ENCODE measurements around the gene PSMA6. TPM values are rescaled to one million over a fixed set of nuclear protein-coding genes. Genes with fewer than 3 reads are reported as not detected.
"Not testable (repeated sequence)": the region's sequence is repeated elsewhere in the genome, so short reads cannot be mapped to it uniquely, and the experiment has no call there.

Gene PSMA6
- total RNA-seq, 4 donors from 2014 or later, result 62.7 to 175 (median 102) TPM

DNA sequence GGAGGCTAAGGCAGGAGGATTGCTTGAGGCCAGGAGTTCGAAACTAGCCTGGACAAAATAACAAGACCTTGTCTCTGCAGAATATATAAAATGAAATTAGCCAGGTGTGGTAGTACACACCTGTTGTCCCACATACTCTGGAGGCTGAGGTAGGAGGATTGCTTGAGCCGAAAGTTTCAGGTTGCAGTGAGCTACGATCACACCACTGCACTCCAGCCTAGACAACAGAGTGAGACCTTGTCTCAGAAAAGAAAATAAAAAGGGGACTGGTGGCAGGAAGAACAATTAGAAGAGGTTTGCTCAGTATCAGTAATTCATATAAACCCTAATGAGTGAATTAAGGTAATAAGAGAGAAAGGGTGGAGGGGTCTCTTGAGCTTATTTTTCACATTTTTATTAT, 8.0 kb downstream of the PSMA6 start:
- TF ChIP-seq, protein P1, sequence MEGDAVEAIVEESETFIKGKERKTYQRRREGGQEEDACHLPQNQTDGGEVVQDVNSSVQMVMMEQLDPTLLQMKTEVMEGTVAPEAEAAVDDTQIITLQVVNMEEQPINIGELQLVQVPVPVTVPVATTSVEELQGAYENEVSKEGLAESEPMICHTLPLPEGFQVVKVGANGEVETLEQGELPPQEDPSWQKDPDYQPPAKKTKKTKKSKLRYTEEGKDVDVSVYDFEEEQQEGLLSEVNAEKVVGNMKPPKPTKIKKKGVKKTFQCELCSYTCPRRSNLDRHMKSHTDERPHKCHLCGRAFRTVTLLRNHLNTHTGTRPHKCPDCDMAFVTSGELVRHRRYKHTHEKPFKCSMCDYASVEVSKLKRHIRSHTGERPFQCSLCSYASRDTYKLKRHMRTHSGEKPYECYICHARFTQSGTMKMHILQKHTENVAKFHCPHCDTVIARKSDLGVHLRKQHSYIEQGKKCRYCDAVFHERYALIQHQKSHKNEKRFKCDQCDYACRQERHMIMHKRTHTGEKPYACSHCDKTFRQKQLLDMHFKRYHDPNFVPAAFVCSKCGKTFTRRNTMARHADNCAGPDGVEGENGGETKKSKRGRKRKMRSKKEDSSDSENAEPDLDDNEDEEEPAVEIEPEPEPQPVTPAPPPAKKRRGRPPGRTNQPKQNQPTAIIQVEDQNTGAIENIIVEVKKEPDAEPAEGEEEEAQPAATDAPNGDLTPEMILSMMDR (IDR thresholded peaks at IDR 0.05), result no peak
- TF ChIP-seq POLR2A (IDR thresholded peaks at IDR 0.05), result no peak
- WGBS, 2 donors, result 92 to 98% methylated on average over 3 of the region's 3 CpGs
- no peak for DNase-seq (ENCODE audit: low spot score in 2 of 2)
- intact Hi-C loops (cut with DNase I; ENCODE audit: low total_unique reads), result no loop called here
- H3K4me3 ChIP-seq (ENCODE audit: low read depth, poor library complexity, severe bottlenecking), result no peak overlapping the region

DNA sequence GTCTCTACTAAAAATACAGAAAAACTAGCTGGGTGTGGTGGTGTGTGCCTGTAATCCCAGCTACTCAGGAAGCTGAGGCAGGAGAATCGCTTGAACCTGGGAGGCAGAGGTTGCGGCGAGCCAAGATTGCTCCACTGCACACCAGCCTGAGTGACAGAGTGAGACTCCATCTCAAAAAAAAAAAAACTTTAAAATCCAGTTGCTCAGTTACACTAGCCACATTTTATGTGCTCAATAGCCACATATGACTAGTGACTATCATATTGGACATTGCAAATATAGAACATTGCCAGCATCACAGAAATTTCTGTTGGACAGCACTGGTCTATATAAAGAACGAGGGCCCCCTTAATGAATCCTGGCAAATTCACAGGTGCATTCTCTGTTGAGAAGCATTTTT, 9.2 kb downstream of the PSMA6 start:
- 82 to 89% methylated on average over 4 of the region's 4 CpGs for WGBS, 2 donors
- DNase-seq (ENCODE audit: low spot score in 2 of 2); intact Hi-C loops (cut with DNase I; ENCODE audit: low total_unique reads); H3K4me3 ChIP-seq (ENCODE audit: low read depth, poor library complexity, severe bottlenecking): not testable (repeated sequence)

GRCh38 chr14:35301735-35302528, 9.8 kb downstream of the PSMA6 start:
- intact Hi-C loops (cut with DNase I; ENCODE audit: low total_unique reads), result no loop called here
- DNase-seq (ENCODE audit: low spot score in 2 of 2), result no peak
- WGBS, 2 donors, result 96% methylated on average over 1 of the region's 1 CpG
- no peak for TF ChIP-seq POLR2A (IDR thresholded peaks at IDR 0.05)
- TF ChIP-seq, protein P1 (IDR thresholded peaks at IDR 0.05), result no peak
- no peak overlapping the region for H3K4me3 ChIP-seq (ENCODE audit: low read depth, poor library complexity, severe bottlenecking)

DNA sequence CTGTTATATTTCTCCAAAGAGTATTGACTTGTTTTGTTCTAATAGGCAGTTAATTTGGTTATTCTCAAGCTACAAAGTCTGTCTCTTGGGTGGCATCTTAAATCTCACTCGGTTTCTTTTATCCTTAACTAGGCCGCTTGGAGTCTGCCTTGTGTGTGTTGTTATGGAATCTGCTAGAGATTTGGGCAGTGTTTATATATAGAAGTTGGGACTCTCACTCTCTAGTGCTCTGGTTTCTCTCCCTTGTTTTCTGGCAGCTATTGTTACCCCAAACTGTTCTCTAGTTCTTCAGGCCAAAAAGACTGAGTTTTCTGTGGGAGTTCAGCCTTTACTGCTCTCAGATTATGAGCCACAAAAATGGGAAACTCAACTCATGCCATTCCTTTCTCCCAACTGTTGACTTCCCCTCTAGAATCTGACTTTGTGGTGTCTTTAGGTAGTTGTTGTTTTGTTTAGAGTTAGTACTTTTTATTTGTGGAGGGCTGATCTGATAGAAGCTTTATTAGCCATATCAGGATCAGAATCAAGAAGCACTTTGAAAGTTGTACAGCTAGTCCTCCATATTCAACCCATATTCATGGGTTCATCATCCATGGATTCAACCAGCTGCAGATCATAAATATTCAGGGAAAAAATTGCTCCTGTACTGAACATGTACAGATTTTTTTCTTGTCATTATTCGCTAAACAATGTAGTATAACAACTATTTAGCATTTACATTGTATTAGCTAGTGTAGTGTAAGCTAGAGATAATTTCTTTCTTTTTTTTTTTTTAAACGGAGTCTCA, 11.2 kb downstream of the PSMA6 start:
- no peak for DNase-seq (ENCODE audit: low spot score in 2 of 2)
- no peak for TF ChIP-seq POLR2A (IDR thresholded peaks at IDR 0.05)
- TF ChIP-seq, protein P1 (IDR thresholded peaks at IDR 0.05), result no peak
- 94 to 98% methylated on average over 4 of the region's 4 CpGs for WGBS, 2 donors
- intact Hi-C loops (cut with DNase I; ENCODE audit: low total_unique reads), result no loop called here
- no peak overlapping the region for H3K4me3 ChIP-seq (ENCODE audit: low read depth, poor library complexity, severe bottlenecking)

- intact Hi-C loops (cut with DNase I; ENCODE audit: low total_unique reads), result no loop called here
- TF ChIP-seq, protein P1 (IDR thresholded peaks at IDR 0.05), result no peak
- no peak for TF ChIP-seq POLR2A (IDR thresholded peaks at IDR 0.05)
- 96 to 97% methylated on average over 5 of the region's 5 CpGs for WGBS, 2 donors
- no peak overlapping the region for H3K4me3 ChIP-seq (ENCODE audit: low read depth, poor library complexity, severe bottlenecking)
- DNase-seq (ENCODE audit: low spot score in 2 of 2), result no peak
Observed at GRCh38 chr14:35304812-35305462, 12.8 kb downstream of the PSMA6 start.

DNA sequence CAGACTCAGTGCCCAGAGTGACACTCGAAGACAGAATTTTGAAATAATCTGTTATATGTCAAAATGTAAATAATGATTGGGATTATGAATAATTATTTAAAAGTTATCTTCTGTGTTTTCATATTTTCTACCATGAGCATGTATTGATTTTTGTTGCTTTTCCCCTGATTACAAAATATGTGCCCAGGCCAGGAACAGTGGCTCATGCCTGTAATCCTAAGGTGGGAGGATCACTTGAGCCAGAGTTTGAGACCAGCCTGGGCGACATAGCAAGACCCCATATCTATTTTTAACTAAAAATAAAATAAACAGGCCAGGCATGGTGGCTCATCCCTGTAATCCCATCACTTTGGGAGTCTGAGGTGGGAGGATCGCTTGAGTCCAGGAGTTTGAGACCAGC, 13.5 kb downstream of the PSMA6 start:
- no peak overlapping the region for H3K4me3 ChIP-seq (ENCODE audit: low read depth, poor library complexity, severe bottlenecking)
- TF ChIP-seq, protein P1 (IDR thresholded peaks at IDR 0.05), result no peak
- TF ChIP-seq POLR2A (IDR thresholded peaks at IDR 0.05), result no peak
- no peak for DNase-seq (ENCODE audit: low spot score in 2 of 2)
- intact Hi-C loops (cut with DNase I; ENCODE audit: low total_unique reads), result no loop called here
- WGBS, 2 donors, result 88 to 91% methylated on average over 3 of the region's 3 CpGs
